Measurements from ENCODE around the gene IPO5.

Gene IPO5

GRCh38 chr13:97977982-97978381, 24.5 kb downstream of the IPO5 start:
- Histone ChIP-seq H3K4me1 (ENCODE audit: control insufficient read depth in 1 of 2, insufficient read depth in 1 of 2, low read depth in 1 of 2, low read length in 1 of 2) (peaks cover 14 to 15% of the 10 kb centered on the region in 2 experiments), H3K27me3 (peaks cover 31% of the 10 kb centered on the region), H3K36me3 (no peaks in the 10 kb centered on the region), H3K27ac (no peak overlapping the region), H3K4me3 (ENCODE audit: low read depth in 1 of 2, low read length in 1 of 2) (no peak overlapping the region), H3K9me3 (no peaks in the 10 kb centered on the region)
- TF ChIP-seq CTCF (IDR thresholded peaks at IDR 0.05), result no peak

GRCh38 chr13:97978651-97979050, 25.2 kb downstream of the IPO5 start:
- Histone ChIP-seq H3K36me3 (no peaks in the 10 kb centered on the region), H3K27me3 (peaks cover 25% of the 10 kb centered on the region), H3K27ac (no peak overlapping the region), H3K9me3 (no peaks in the 10 kb centered on the region), H3K4me1 (ENCODE audit: control insufficient read depth in 1 of 2, insufficient read depth in 1 of 2, low read depth in 1 of 2, low read length in 1 of 2) (peaks cover 14 to 15% of the 10 kb centered on the region in 2 experiments), H3K4me3 (ENCODE audit: low read depth in 1 of 2, low read length in 1 of 2) (no peak overlapping the region)
- TF ChIP-seq CTCF (IDR thresholded peaks at IDR 0.05), result no peak

GRCh38 chr13:97979051-97979450, 25.6 kb downstream of the IPO5 start:
- no peaks in the 10 kb centered on the region for H3K9me3 ChIP-seq
- no peaks in the 10 kb centered on the region for H3K36me3 ChIP-seq
- no peak for TF ChIP-seq CTCF (IDR thresholded peaks at IDR 0.05)
- no peak overlapping the region for H3K4me3 ChIP-seq (ENCODE audit: low read depth in 1 of 2, low read length in 1 of 2)
- no peak overlapping the region for H3K27ac ChIP-seq
- peaks cover 14 to 15% of the 10 kb centered on the region in 2 experiments for H3K4me1 ChIP-seq (ENCODE audit: control insufficient read depth in 1 of 2, insufficient read depth in 1 of 2, low read depth in 1 of 2, low read length in 1 of 2)
- H3K27me3 ChIP-seq, result peaks cover 22% of the 10 kb centered on the region

GRCh38 chr13:97979556-97979955, 26.1 kb downstream of the IPO5 start:
- TF ChIP-seq CTCF (IDR thresholded peaks at IDR 0.05), result no peak
- H3K27me3 ChIP-seq, result peaks cover 22% of the 10 kb centered on the region
- peaks cover 14 to 15% of the 10 kb centered on the region in 2 experiments for H3K4me1 ChIP-seq (ENCODE audit: control insufficient read depth in 1 of 2, insufficient read depth in 1 of 2, low read depth in 1 of 2, low read length in 1 of 2)
- no peaks in the 10 kb centered on the region for H3K36me3 ChIP-seq
- no peaks in the 10 kb centered on the region for H3K9me3 ChIP-seq
- H3K27ac ChIP-seq, result no peak overlapping the region
- H3K4me3 ChIP-seq (ENCODE audit: low read depth in 1 of 2, low read length in 1 of 2), result no peak overlapping the region

GRCh38 chr13:97982286-97982685, 28.8 kb downstream of the IPO5 start:
- Histone ChIP-seq H3K27me3 (peaks cover 4% of the 10 kb centered on the region), H3K4me1 (ENCODE audit: control insufficient read depth in 1 of 2, insufficient read depth in 1 of 2, low read depth in 1 of 2, low read length in 1 of 2) (peaks cover 2% of the 10 kb centered on the region in 2 experiments), H3K36me3 (peaks cover 6% of the 10 kb centered on the region), H3K9me3 (no peaks in the 10 kb centered on the region), H3K4me3 (ENCODE audit: low read depth in 1 of 2, low read length in 1 of 2) (no peak overlapping the region), H3K27ac (no peak overlapping the region)
- no peak for TF ChIP-seq CTCF (IDR thresholded peaks at IDR 0.05)

GRCh38 chr13:97986835-97987234, 33.4 kb downstream of the IPO5 start:
- Histone ChIP-seq H3K4me3 (ENCODE audit: low read depth in 1 of 2, low read length in 1 of 2) (no peak overlapping the region), H3K27me3 (no peaks in the 10 kb centered on the region), H3K27ac (no peak overlapping the region), H3K4me1 (ENCODE audit: control insufficient read depth in 1 of 2, insufficient read depth in 1 of 2, low read depth in 1 of 2, low read length in 1 of 2) (no peaks in the 10 kb centered on the region), H3K9me3 (no peaks in the 10 kb centered on the region), H3K36me3 (peaks cover 26% of the 10 kb centered on the region)
- TF ChIP-seq CTCF (IDR thresholded peaks at IDR 0.05), result no peak
